ENCODE results near the gene UCP3. TPM values are rescaled to one million over a fixed set of nuclear protein-coding genes. Genes with fewer than 3 reads are reported as not detected.

Gene UCP3
- total and polyA plus RNA-seq, 5 donors: 1.6 to 2.5 (median 1.9) TPM

GRCh38 chr11:74017631-74018030 lies 8.7 kb upstream of the UCP3 start:
- Histone ChIP-seq H3K27me3 (ENCODE audit: control insufficient read depth, insufficient read depth) (no peaks in the 10 kb centered on the region), H3K4me1 (ENCODE audit: control insufficient read depth, insufficient read depth, low read length) (peaks cover 19% of the 10 kb centered on the region), H3K4me3 (ENCODE audit: low read length) (no peak overlapping the region), H3K9me3 (ENCODE audit: control insufficient read depth, low read length) (no peaks in the 10 kb centered on the region), H3K27ac (ENCODE audit: low read length) (peak overlapping the region; percentile 97)
- no peak for DNase-seq
- intact Hi-C loops (cut with DNase I): no loop called here
- 88% methylated on average over 3 of the region's 3 CpGs for WGBS
- no peak for ATAC-seq

- H3K27me3 ChIP-seq (ENCODE audit: control insufficient read depth, insufficient read depth): no peaks in the 10 kb centered on the region
- DNase-seq (no peak), ATAC-seq (no peak)
- peaks cover 22% of the 10 kb centered on the region for H3K4me1 ChIP-seq (ENCODE audit: control insufficient read depth, insufficient read depth, low read length)
- intact Hi-C loops (cut with DNase I): no loop called here
- no peak overlapping the region for H3K27ac ChIP-seq (ENCODE audit: low read length)
- WGBS: 96% methylated on average over 5 of the region's 5 CpGs
- H3K4me3 ChIP-seq (ENCODE audit: low read length): no peak overlapping the region
- no peaks in the 10 kb centered on the region for H3K9me3 ChIP-seq (ENCODE audit: control insufficient read depth, low read length)
These were observed 7.2 kb upstream of the UCP3 start for GRCh38 chr11:74015919-74016684.

- no peak for ATAC-seq
- whole genome bisulfite sequencing: 84% methylated on average over 2 of the region's 2 CpGs
- no peak overlapping the region for H3K4me3 ChIP-seq (ENCODE audit: low read length)
- H3K27me3 ChIP-seq (ENCODE audit: control insufficient read depth, insufficient read depth): no peaks in the 10 kb centered on the region
- H3K9me3 ChIP-seq (ENCODE audit: control insufficient read depth, low read length): no peaks in the 10 kb centered on the region
- H3K4me1 ChIP-seq (ENCODE audit: control insufficient read depth, insufficient read depth, low read length): peaks cover 30% of the 10 kb centered on the region
- intact Hi-C loops (cut with DNase I): no loop called here
- DNase-seq: no peak
- no peak overlapping the region for H3K27ac ChIP-seq (ENCODE audit: low read length)
These were observed 6.0 kb upstream of the UCP3 start for GRCh38 chr11:74014880-74015279.

GRCh38 chr11:74013141-74013540 lies 4.3 kb upstream of the UCP3 start:
- DNase-seq (no peak), ATAC-seq (no peak)
- WGBS: 97% methylated on average over 8 of the region's 8 CpGs
- Histone ChIP-seq H3K4me3 (ENCODE audit: low read length) (no peak overlapping the region), H3K9me3 (ENCODE audit: control insufficient read depth, low read length) (no peaks in the 10 kb centered on the region), H3K4me1 (ENCODE audit: control insufficient read depth, insufficient read depth, low read length) (peaks cover 17% of the 10 kb centered on the region), H3K27me3 (ENCODE audit: control insufficient read depth, insufficient read depth) (no peaks in the 10 kb centered on the region), H3K27ac (ENCODE audit: low read length) (no peak overlapping the region)
- intact Hi-C loops (cut with DNase I): no loop called here

- H3K4me1 ChIP-seq (ENCODE audit: control insufficient read depth, insufficient read depth, low read length): peaks cover 13% of the 10 kb centered on the region
- H3K27me3 ChIP-seq (ENCODE audit: control insufficient read depth, insufficient read depth): no peaks in the 10 kb centered on the region
- intact Hi-C loops (cut with DNase I): no loop called here
These were observed 3.4 kb upstream of the UCP3 start for GRCh38 chr11:74012074-74012809.

GRCh38 chr11:74011360-74012073 lies 2.6 kb upstream of the UCP3 start:
- WGBS: 67% methylated on average over 8 of the region's 8 CpGs
- no peaks in the 10 kb centered on the region for H3K27me3 ChIP-seq (ENCODE audit: control insufficient read depth, insufficient read depth)
- no peaks in the 10 kb centered on the region for H3K9me3 ChIP-seq (ENCODE audit: control insufficient read depth, low read length)
- no peak overlapping the region for H3K4me3 ChIP-seq (ENCODE audit: low read length)
- H3K4me1 ChIP-seq (ENCODE audit: control insufficient read depth, insufficient read depth, low read length): peaks cover 13% of the 10 kb centered on the region
- intact Hi-C loops (cut with DNase I): no loop called here
- DNase-seq (peak in 1 of 3 donors; percentile 44), ATAC-seq (peak; percentile 18 to 60)
- no peak overlapping the region for H3K27ac ChIP-seq (ENCODE audit: low read length)

More at GRCh38 chr11:74012074-74012809, 3.4 kb upstream of the UCP3 start:
- H3K9me3 ChIP-seq (ENCODE audit: control insufficient read depth, low read length): no peaks in the 10 kb centered on the region
- DNase-seq (no peak), ATAC-seq (no peak)
- no peak overlapping the region for H3K27ac ChIP-seq (ENCODE audit: low read length)
- WGBS: 94% methylated on average over 14 of the region's 14 CpGs
- no peak overlapping the region for H3K4me3 ChIP-seq (ENCODE audit: low read length)

GRCh38 chr11:74010306-74011300 lies 1.7 kb upstream of the UCP3 start:
- Histone ChIP-seq H3K4me1 (ENCODE audit: control insufficient read depth, insufficient read depth, low read length) (peaks cover 13% of the 10 kb centered on the region), H3K27ac (ENCODE audit: low read length) (no peak overlapping the region), H3K27me3 (ENCODE audit: control insufficient read depth, insufficient read depth) (no peaks in the 10 kb centered on the region), H3K4me3 (ENCODE audit: low read length) (no peak overlapping the region), H3K9me3 (ENCODE audit: control insufficient read depth, low read length) (no peaks in the 10 kb centered on the region)
- 84% methylated on average over 9 of the region's 9 CpGs for WGBS
- DNase-seq (no peak), ATAC-seq (peak in 1 of 2 donors; percentile 3)
- intact Hi-C loops (cut with DNase I): no loop called here

- Histone ChIP-seq H3K4me3 (ENCODE audit: low read length) (no peak overlapping the region), H3K27ac (ENCODE audit: low read length) (no peak overlapping the region), H3K9me3 (ENCODE audit: control insufficient read depth, low read length) (no peaks in the 10 kb centered on the region), H3K27me3 (ENCODE audit: control insufficient read depth, insufficient read depth) (no peaks in the 10 kb centered on the region), H3K4me1 (ENCODE audit: control insufficient read depth, insufficient read depth, low read length) (peaks cover 13% of the 10 kb centered on the region)
- ATAC-seq (no peak), DNase-seq (no peak)
- intact Hi-C loops (cut with DNase I): no loop called here
- WGBS: 82% methylated on average over 5 of the region's 5 CpGs
These were observed 905 bp upstream of the UCP3 start for GRCh38 chr11:74009675-74010305.

GRCh38 chr11:74009230-74009547 lies 304 bp upstream of the UCP3 start:
- ATAC-seq (no peak), DNase-seq (no peak)
- no peak overlapping the region for H3K4me3 ChIP-seq (ENCODE audit: low read length)
- H3K4me1 ChIP-seq (ENCODE audit: control insufficient read depth, insufficient read depth, low read length): peaks cover 13% of the 10 kb centered on the region
- peak overlapping the region; percentile 1 for H3K27ac ChIP-seq (ENCODE audit: low read length)
- intact Hi-C loops (cut with DNase I): no loop called here
- no peaks in the 10 kb centered on the region for H3K27me3 ChIP-seq (ENCODE audit: control insufficient read depth, insufficient read depth)
- no peaks in the 10 kb centered on the region for H3K9me3 ChIP-seq (ENCODE audit: control insufficient read depth, low read length)
- 77% methylated on average over 3 of the region's 3 CpGs for WGBS

- no peak for ATAC-seq
- Histone ChIP-seq H3K4me1 (ENCODE audit: control insufficient read depth, insufficient read depth, low read length) (peaks cover 13% of the 10 kb centered on the region), H3K9me3 (ENCODE audit: control insufficient read depth, low read length) (no peaks in the 10 kb centered on the region), H3K4me3 (ENCODE audit: low read length) (no peak overlapping the region), H3K27me3 (ENCODE audit: control insufficient read depth, insufficient read depth) (no peaks in the 10 kb centered on the region), H3K27ac (ENCODE audit: low read length) (peak overlapping the region; percentile 53)
- intact Hi-C loops (cut with DNase I): no loop called here
- DNase-seq: no peak
- 78% methylated on average over 6 of the region's 6 CpGs for WGBS
These were observed 1.1 kb downstream of the UCP3 start for GRCh38 chr11:74007691-74008372.

Data from right cardiac atrium (tissue), 5 donors.